ENCODE measurements around the gene CATSPER1. TPM values are rescaled to one million over a fixed set of nuclear protein-coding genes. Genes with fewer than 3 reads are reported as not detected.

Gene CATSPER1
- total RNA-seq, 1 donor from 2014 or later: 0.29 TPM

GRCh38 chr11:66070604-66071380 is 44.5 kb upstream of the CATSPER1 start:
- H3K27me3 ChIP-seq (ENCODE audit: control insufficient read depth, insufficient read depth, low read length): no peaks in the 10 kb centered on the region
- peak overlapping the region; percentile 79 for H3K4me3 ChIP-seq (ENCODE audit: low read depth, low read length)
- no peak for DNase-seq (ENCODE audit: low read depth)
- peaks cover 4% of the 10 kb centered on the region for H3K36me3 ChIP-seq (ENCODE audit: control insufficient read depth, insufficient read depth, low read length)
- TF ChIP-seq CTCF (IDR thresholded peaks at IDR 0.05; ENCODE audit: insufficient read depth, low read length, poor library complexity, severe bottlenecking): no peak

GRCh38 chr11:66069715-66070603 is 43.7 kb upstream of the CATSPER1 start, which contains the start of gene PACS1:
TSS of gene PACS1 (plus strand) at chr11:66070272. CDS start at chr11:66070487, 215 bp downstream.
- no peak for DNase-seq (ENCODE audit: low read depth)
- peaks cover 4% of the 10 kb centered on the region for H3K36me3 ChIP-seq (ENCODE audit: control insufficient read depth, insufficient read depth, low read length)
- H3K27me3 ChIP-seq (ENCODE audit: control insufficient read depth, insufficient read depth, low read length): no peaks in the 10 kb centered on the region
- peak within 1 kb of the TSS; percentile 79 for H3K4me3 ChIP-seq (ENCODE audit: low read depth, low read length)
- no peak for TF ChIP-seq CTCF (IDR thresholded peaks at IDR 0.05; ENCODE audit: insufficient read depth, low read length, poor library complexity, severe bottlenecking)

GRCh38 chr11:66068923-66069714 is 42.8 kb upstream of the CATSPER1 start:
- Histone ChIP-seq H3K36me3 (ENCODE audit: control insufficient read depth, insufficient read depth, low read length) (peaks cover 4% of the 10 kb centered on the region), H3K27me3 (ENCODE audit: control insufficient read depth, insufficient read depth, low read length) (no peaks in the 10 kb centered on the region), H3K4me3 (ENCODE audit: low read depth, low read length) (peak overlapping the region; percentile 79)
- peak; percentile 31 for TF ChIP-seq CTCF (IDR thresholded peaks at IDR 0.05; ENCODE audit: insufficient read depth, low read length, poor library complexity, severe bottlenecking)
- no peak for DNase-seq (ENCODE audit: low read depth)

GRCh38 chr11:66068154-66068821 is 42.0 kb upstream of the CATSPER1 start:
- no peak overlapping the region for H3K4me3 ChIP-seq (ENCODE audit: low read depth, low read length)
- DNase-seq (ENCODE audit: low read depth): no peak
- peak; percentile 95 for TF ChIP-seq CTCF (IDR thresholded peaks at IDR 0.05; ENCODE audit: insufficient read depth, low read length, poor library complexity, severe bottlenecking)
- no peaks in the 10 kb centered on the region for H3K27me3 ChIP-seq (ENCODE audit: control insufficient read depth, insufficient read depth, low read length)
- peaks cover 7% of the 10 kb centered on the region for H3K36me3 ChIP-seq (ENCODE audit: control insufficient read depth, insufficient read depth, low read length)

- Histone ChIP-seq H3K4me3 (ENCODE audit: low read depth, low read length) (no peak overlapping the region), H3K27me3 (ENCODE audit: control insufficient read depth, insufficient read depth, low read length) (no peaks in the 10 kb centered on the region), H3K36me3 (ENCODE audit: control insufficient read depth, insufficient read depth, low read length) (peaks cover 7% of the 10 kb centered on the region)
- TF ChIP-seq CTCF (IDR thresholded peaks at IDR 0.05; ENCODE audit: insufficient read depth, low read length, poor library complexity, severe bottlenecking): no peak
- no peak for DNase-seq (ENCODE audit: low read depth)
These were observed 41.4 kb upstream of the CATSPER1 start for GRCh38 chr11:66067640-66068039.

Measured in kidney epithelial cell (primary cell).